Measurements from ENCODE around the gene KRT74.

KRT74 gene

GRCh38 chr12:52582486-52582885 is 8.8 kb upstream of the KRT74 start:
- H3K27ac ChIP-seq (ENCODE audit: low read length) = no peak overlapping the region
- DNase-seq (no peak), ATAC-seq (ENCODE audit: insufficient read depth, low read depth) (no peak)
- H3K4me2 ChIP-seq (ENCODE audit: insufficient read depth, low read length) = no peak overlapping the region
- no peaks in the 10 kb centered on the region for H3K79me2 ChIP-seq (ENCODE audit: insufficient read depth, low read length)
- H3K9me3 ChIP-seq (ENCODE audit: insufficient read depth, low read length, severe bottlenecking) = no peaks in the 10 kb centered on the region
- no peak overlapping the region for H2AFZ ChIP-seq (ENCODE audit: low read depth, low read length)
- peaks cover 10% of the 10 kb centered on the region for H3K27me3 ChIP-seq (ENCODE audit: insufficient read depth, low read length, poor library complexity)
- H3K4me1 ChIP-seq (ENCODE audit: insufficient read depth, low read length) = no peaks in the 10 kb centered on the region
- H3K9ac ChIP-seq (ENCODE audit: low read depth, low read length) = no peak overlapping the region
- no peaks in the 10 kb centered on the region for H3K36me3 ChIP-seq (ENCODE audit: insufficient read depth, low read length)
- TF ChIP-seq EZH2 (IDR thresholded peaks at IDR 0.05; ENCODE audit: borderline replicate concordance, low read depth, low read length, severe bottlenecking) (no peak), CTCF (IDR thresholded peaks at IDR 0.05; ENCODE audit: borderline replicate concordance, extremely low read depth, low read length, poor library complexity, severe bottlenecking) (no peak)
- H3K4me3 ChIP-seq (ENCODE audit: low read depth in 1 of 2, low read length in 2 of 2) = no peak overlapping the region
- H4K20me1 ChIP-seq (ENCODE audit: insufficient read depth, low read length) = no peaks in the 10 kb centered on the region

GRCh38 chr12:52581481-52581880 is 7.8 kb upstream of the KRT74 start:
- no peaks in the 10 kb centered on the region for H3K4me1 ChIP-seq (ENCODE audit: insufficient read depth, low read length)
- ATAC-seq (ENCODE audit: insufficient read depth, low read depth) (no peak), DNase-seq (no peak)
- H2AFZ ChIP-seq (ENCODE audit: low read depth, low read length) = no peak overlapping the region
- H3K27ac ChIP-seq (ENCODE audit: low read length) = no peak overlapping the region
- H3K9ac ChIP-seq (ENCODE audit: low read depth, low read length) = no peak overlapping the region
- TF ChIP-seq CTCF (IDR thresholded peaks at IDR 0.05; ENCODE audit: borderline replicate concordance, extremely low read depth, low read length, poor library complexity, severe bottlenecking) (no peak), EZH2 (IDR thresholded peaks at IDR 0.05; ENCODE audit: borderline replicate concordance, low read depth, low read length, severe bottlenecking) (no peak)
- no peak overlapping the region for H3K4me3 ChIP-seq (ENCODE audit: low read depth in 1 of 2, low read length in 2 of 2)
- H3K27me3 ChIP-seq (ENCODE audit: insufficient read depth, low read length, poor library complexity) = peaks cover 6% of the 10 kb centered on the region
- no peak overlapping the region for H3K4me2 ChIP-seq (ENCODE audit: insufficient read depth, low read length)
- H3K9me3 ChIP-seq (ENCODE audit: insufficient read depth, low read length, severe bottlenecking) = no peaks in the 10 kb centered on the region
- no peaks in the 10 kb centered on the region for H4K20me1 ChIP-seq (ENCODE audit: insufficient read depth, low read length)
- no peaks in the 10 kb centered on the region for H3K79me2 ChIP-seq (ENCODE audit: insufficient read depth, low read length)
- H3K36me3 ChIP-seq (ENCODE audit: insufficient read depth, low read length) = no peaks in the 10 kb centered on the region

- TF ChIP-seq CTCF (IDR thresholded peaks at IDR 0.05; ENCODE audit: borderline replicate concordance, extremely low read depth, low read length, poor library complexity, severe bottlenecking) (no peak), EZH2 (IDR thresholded peaks at IDR 0.05; ENCODE audit: borderline replicate concordance, low read depth, low read length, severe bottlenecking) (no peak)
- Histone ChIP-seq H3K27me3 (ENCODE audit: insufficient read depth, low read length, poor library complexity) (peaks cover 8% of the 10 kb centered on the region), H3K4me2 (ENCODE audit: insufficient read depth, low read length) (no peak overlapping the region)
Observed at GRCh38 chr12:52581066-52581465, 7.4 kb upstream of the KRT74 start.

DNA sequence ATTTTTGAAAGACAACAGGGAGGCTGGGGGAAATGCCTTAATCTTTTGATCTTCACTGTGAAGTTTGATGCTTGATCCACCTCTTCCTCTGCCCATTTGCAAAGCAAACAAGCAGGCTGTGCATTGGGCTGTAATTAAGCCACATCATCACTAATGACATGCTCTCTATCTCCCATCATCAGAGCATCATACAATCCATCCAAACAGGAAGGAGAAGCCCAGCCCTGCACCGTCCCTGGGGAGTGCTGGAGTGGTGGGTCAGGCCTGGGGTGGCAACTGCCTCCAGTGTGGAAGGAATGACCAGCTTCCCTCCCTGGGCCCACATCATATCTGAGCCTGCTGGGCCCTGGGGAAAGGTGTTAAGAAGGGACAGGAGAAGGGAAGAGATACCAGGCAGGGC is 6.9 kb upstream of the KRT74 start:
- Histone ChIP-seq H3K9ac (ENCODE audit: low read depth, low read length) (no peak overlapping the region), H4K20me1 (ENCODE audit: insufficient read depth, low read length) (no peaks in the 10 kb centered on the region), H3K27me3 (ENCODE audit: insufficient read depth, low read length, poor library complexity) (peaks cover 8% of the 10 kb centered on the region), H3K36me3 (ENCODE audit: insufficient read depth, low read length) (no peaks in the 10 kb centered on the region), H3K4me2 (ENCODE audit: insufficient read depth, low read length) (no peak overlapping the region), H3K9me3 (ENCODE audit: insufficient read depth, low read length, severe bottlenecking) (no peaks in the 10 kb centered on the region), H3K4me3 (ENCODE audit: low read depth in 1 of 2, low read length in 2 of 2) (no peak overlapping the region), H3K4me1 (ENCODE audit: insufficient read depth, low read length) (no peaks in the 10 kb centered on the region), H2AFZ (ENCODE audit: low read depth, low read length) (no peak overlapping the region), H3K27ac (ENCODE audit: low read length) (no peak overlapping the region), H3K79me2 (ENCODE audit: insufficient read depth, low read length) (no peaks in the 10 kb centered on the region)
- no peak for TF ChIP-seq CTCF (IDR thresholded peaks at IDR 0.05; ENCODE audit: borderline replicate concordance, extremely low read depth, low read length, poor library complexity, severe bottlenecking)
- no peak for TF ChIP-seq EZH2 (IDR thresholded peaks at IDR 0.05; ENCODE audit: borderline replicate concordance, low read depth, low read length, severe bottlenecking)
- no peak for DNase-seq
- no peak for ATAC-seq (ENCODE audit: insufficient read depth, low read depth)

More at GRCh38 chr12:52581066-52581465, 7.4 kb upstream of the KRT74 start:
- no peak for DNase-seq
- Histone ChIP-seq H3K4me1 (ENCODE audit: insufficient read depth, low read length) (no peaks in the 10 kb centered on the region), H2AFZ (ENCODE audit: low read depth, low read length) (no peak overlapping the region), H3K9me3 (ENCODE audit: insufficient read depth, low read length, severe bottlenecking) (no peaks in the 10 kb centered on the region), H3K79me2 (ENCODE audit: insufficient read depth, low read length) (no peaks in the 10 kb centered on the region), H3K36me3 (ENCODE audit: insufficient read depth, low read length) (no peaks in the 10 kb centered on the region), H3K9ac (ENCODE audit: low read depth, low read length) (no peak overlapping the region), H3K4me3 (ENCODE audit: low read depth in 1 of 2, low read length in 2 of 2) (no peak overlapping the region), H4K20me1 (ENCODE audit: insufficient read depth, low read length) (no peaks in the 10 kb centered on the region), H3K27ac (ENCODE audit: low read length) (no peak overlapping the region)
- ATAC-seq (ENCODE audit: insufficient read depth, low read depth) = no peak
